Measurements from ENCODE around the gene OSBPL9. TPM values are rescaled to one million over a fixed set of nuclear protein-coding genes. Genes with fewer than 3 reads are reported as not detected.
A peak's percentile ranks its signal among the peaks of the same experiment; 100 is the strongest.

Gene OSBPL9
- total and polyA plus RNA-seq, 10 of the 15 experiments (the other 5 are each of a cell fraction or from before 2014, with no cell fraction given) = 25.9 to 156 (median 108) TPM

GRCh38 chr1:51729156-51729823 is 112.4 kb downstream of the OSBPL9 start (continued):
- TF ChIP-seq GATAD2B (conservative IDR thresholded peaks at IDR 0.05; ENCODE audit: low read depth) (peak; percentile 77), CHD1 (IDR thresholded peaks at IDR 0.05; ENCODE audit: low read depth, low read length) (no peak), SP1 (IDR thresholded peaks at IDR 0.05; ENCODE audit: low read depth, low read length) (peak; percentile 92), SREBF2 (IDR thresholded peaks at IDR 0.05; ENCODE audit: low read length) (no peak), FOXK2 (IDR thresholded peaks at IDR 0.05) (no peak), CEBPZ (IDR thresholded peaks at IDR 0.05; ENCODE audit: low read depth, low read length) (no peak), BCL3 (IDR thresholded peaks at IDR 0.05; ENCODE audit: borderline replicate concordance, insufficient read depth, low read depth, low read length, poor library complexity, severe bottlenecking) (peak; percentile 29), RB1 (IDR thresholded peaks at IDR 0.05; ENCODE audit: borderline replicate concordance) (peak; percentile 75), SUZ12 (IDR thresholded peaks at IDR 0.05; ENCODE audit: unreplicated experiment) (no peak), MTA3 (IDR thresholded peaks at IDR 0.05; ENCODE audit: borderline replicate concordance, low read length) (no peak), USF1 (IDR thresholded peaks at IDR 0.05; ENCODE audit: borderline replicate concordance, extremely low read length, insufficient read depth, low read depth, low read length) (peak; percentile 79), REST (IDR thresholded peaks at IDR 0.05; ENCODE audit: low read depth, low read length) (0 out of 2 replicates have a peak, but pooled peaks have one; percentile 19), RELA (IDR thresholded peaks at IDR 0.05; ENCODE audit: borderline replicate concordance, partially characterized antibody) (no peak), MAX (IDR thresholded peaks at IDR 0.05; ENCODE audit: low read depth, low read length) (peak; percentile 77; the same call in 1 of the 2 replicates), HDAC6 (IDR thresholded peaks at IDR 0.05; ENCODE audit: unreplicated experiment) (no peak), MLLT1 (IDR thresholded peaks at IDR 0.05) (peak; percentile 51; the same call in 1 of the 2 replicates), EP300 (IDR thresholded peaks at IDR 0.05; ENCODE audit: borderline replicate concordance in 1 of 2, control insufficient read depth in 1 of 2, low read depth in 2 of 2, low read length in 2 of 2) (peak in 1 of 2 experiments; percentile 43; a peak in 2 of 4 replicates)
